HG03066 (cell line): ENCODE measurements around the gene SEPTIN7.

Experiments
- ATAC-seq: cut with Tn5 transposase; IDR thresholded peaks from one replicate; pipeline ENCODE4 v1.9.1; 2021; ENCODE audit warnings: low read depth; ENCODE audit not compliant: unreplicated experiment

Gene SEPTIN7

DNA sequence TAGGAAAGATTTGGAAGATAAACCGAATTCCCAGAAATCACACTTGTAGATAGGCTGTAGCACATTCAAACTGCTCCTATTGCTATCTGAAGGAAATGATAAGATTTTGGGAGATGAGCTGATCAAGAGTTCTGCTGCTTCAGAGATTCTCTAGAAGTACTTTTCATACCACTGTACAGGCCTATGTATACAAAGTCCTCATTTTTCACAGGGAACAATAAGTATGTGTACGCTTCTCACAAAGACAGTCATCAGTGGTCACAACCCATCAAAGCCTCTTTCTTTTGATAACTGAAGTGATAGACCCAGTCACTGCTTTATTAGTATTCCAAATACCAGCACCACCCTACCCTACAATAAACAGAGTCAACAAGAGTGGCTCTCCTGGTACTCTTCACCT is 15.6 kb upstream of the SEPTIN7 start:
- ATAC-seq = no peak

DNA sequence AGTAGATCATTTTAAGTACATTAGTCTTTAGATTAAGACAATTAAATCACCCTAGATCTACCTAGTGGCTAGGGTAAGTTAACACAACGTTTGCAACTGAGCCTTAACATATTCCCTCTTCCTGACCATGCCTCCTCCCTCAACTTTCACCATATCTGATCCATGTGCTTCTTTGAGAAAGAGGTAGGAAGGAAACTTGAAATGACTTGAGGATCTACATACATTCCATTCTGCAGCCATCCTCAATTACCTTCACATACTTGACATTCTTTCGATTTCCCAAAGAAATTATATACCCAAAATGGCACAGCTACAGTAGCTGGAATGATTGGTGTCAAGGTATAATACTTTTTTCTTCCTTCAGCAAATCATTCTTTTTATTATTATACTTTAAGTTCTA is 12.9 kb upstream of the SEPTIN7 start:
- ATAC-seq = no peak

DNA sequence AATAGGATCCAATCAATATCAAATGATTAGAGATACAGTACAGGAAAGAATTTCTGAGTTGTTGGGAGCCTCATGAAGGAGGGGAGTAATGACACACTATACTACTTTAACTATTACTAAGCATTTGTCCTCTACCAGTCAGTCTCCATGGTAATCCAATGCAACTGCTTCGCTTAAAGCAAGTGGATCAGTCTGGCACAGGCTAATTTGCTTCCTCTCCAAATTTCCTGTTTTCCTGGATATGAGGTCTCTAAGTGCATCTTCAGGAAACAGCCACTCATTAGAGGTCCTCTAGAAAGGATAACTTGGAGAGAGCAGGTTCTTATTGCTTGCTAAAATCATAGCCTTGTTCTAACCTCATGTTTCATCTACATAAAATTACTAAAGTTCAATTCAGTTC is 8.4 kb upstream of the SEPTIN7 start:
- ATAC-seq = no peak

DNA sequence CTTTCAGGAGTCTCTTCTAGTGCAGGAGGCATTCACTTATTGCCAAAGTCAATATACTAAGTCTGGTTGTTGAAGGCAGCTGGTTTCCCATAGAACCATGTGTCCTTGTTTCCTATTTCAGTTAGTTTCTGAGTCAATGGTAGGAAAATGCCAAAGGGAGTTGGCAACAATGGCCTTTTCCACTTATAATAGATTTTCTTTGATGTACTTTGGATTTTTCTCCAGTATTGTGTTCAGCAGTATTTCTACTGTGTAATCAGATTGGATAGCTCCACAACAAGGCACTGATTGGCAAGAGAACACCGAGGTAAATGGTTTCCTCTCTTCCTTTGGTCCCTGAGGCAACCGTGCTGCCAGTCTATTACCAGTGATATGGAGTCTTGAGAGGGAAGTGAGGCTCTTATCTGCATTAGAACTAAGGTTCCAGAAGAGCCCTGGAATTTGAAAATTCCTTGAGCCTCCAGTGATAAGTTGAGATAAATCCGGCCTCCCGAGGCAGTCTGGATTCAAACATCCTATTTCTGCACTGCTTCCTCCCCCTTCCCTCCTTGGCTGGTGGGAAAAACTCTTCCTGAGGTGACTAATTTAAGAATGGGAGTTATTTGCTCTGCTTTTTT is 7.9 kb upstream of the SEPTIN7 start:
- ATAC-seq = no peak

DNA sequence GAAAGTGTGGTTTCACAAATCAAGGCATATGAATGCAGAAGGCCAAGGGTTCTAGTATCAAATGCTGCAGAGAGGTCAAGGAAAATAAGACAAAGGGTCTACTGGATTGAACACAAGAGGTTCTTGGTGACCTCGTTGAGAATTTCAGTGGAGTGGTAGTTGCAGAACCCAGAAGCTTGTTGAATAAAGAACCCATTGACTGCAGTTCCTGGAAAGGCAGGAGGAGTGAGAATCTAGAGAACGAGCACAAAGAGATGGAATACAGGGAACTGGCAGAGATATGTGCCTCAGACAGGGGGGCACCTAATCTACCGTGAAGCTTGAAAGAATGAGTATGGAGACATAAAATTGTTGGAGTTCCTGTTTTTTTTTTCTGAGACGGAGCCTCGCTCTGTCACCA is 3.5 kb upstream of the SEPTIN7 start:
- ATAC-seq = no peak

DNA sequence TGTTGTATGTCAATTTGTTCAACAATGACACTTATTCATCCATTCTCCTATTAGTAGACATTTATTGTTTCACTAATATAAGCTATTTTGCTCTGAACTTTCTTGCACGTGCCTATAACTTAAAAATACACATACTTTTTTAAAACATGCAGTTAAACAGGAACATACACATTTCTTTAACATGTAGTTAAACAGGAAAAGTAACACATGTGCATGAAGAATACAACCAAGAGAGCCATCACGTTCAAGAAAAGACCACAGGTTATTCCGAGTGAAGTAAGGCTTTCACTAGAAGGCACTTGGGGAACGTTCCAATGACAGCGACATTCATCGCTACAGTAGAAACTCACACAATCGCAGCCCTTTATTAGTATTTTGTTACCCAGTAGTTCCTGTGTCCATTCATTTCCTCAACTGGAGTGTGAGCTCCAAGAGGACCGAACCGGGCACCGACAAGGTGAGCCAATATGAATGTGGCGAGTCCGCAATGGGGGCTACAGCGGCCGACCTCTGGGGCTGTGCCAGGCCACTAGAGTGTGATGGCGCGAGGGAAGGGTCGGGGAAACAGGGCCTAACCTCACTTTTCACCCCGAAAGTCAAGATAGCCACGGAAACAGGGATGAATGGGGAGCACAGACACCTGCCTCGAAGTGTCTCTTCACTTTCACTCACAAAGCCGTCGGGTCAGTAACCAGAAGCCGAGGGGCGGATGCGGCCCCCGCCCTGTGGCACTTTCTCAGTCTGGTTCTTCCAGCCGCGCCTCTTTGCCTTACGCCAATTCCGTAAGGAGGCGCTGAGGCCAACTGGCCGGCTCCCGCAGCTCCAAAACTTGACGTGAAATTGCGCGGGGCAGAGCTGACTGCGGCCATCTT is 775 bp upstream of the SEPTIN7 start:
- peak; percentile 51 for ATAC-seq

DNA sequence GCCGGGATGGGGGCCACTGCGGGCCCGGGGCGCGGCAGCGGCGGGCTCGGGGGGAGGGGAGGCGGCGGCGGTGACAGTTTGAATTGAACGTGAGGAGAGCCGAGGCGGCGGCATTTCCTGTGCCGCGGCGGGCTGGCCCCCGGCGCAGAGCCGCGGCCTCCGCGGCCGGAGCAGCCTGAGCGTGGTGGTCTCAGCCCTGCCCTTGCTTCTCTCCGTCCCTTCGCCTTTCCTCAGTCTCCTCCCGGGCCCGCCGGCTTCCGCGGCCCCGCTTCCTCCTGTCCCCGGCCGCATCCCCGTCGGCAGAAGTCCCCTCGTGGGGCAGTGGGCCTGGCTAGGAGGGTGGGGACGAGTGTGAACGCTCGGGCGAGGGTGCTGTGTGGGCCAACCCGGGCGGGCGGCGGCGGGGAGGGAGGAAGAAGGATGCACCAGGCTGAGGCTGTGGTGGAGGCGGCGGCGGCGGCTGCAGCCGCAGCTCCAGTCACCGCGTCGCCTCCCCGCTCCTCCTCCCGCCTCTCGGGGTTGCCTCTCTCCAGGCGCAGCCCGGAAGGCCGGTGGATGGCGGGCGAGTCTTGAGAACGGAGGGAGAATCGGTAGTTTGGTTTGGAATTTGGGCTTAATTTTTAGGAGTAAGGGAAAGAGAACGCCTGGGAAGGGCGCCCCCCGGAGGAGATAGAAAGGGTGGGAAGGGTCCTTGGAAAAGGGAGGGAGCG is 690 bp downstream of the SEPTIN7 start:
- peak; percentile 30 for ATAC-seq

DNA sequence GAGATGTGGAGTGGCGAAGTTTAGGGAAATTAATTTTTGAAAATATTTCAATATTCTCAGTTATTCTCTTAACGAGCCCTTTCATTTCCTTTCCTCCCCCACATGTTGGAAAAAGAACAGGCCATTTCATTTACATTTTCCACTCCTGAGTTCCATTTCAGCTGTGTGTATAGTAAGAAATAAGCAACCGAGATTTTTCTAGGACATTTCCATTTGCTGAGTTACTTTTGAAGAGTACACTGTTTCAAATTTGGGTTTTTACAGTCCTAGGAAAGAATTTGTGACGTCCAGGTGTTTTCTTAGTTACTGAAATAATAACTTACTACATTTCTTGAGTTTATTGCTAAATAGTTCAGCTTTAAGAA is 1.2 kb downstream of the SEPTIN7 start:
- no peak for ATAC-seq

DNA sequence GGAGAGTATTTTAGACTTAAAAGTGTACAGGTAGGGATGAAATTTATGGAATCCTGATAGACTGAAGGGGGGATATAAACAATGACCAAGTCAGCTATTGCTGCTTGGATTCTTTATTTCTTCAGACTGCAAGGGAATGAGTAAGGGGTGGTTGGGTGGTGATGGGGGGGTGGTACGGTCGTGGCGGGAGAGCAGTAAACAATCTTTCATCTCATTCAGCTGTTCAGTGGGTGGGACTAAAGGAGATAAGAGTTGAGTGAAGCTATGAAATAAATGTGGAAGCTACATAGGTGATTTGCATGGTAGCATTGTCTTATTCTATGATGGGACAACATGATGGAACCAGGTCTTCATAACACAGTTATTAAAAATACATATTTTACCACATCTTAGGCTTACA is 1.8 kb downstream of the SEPTIN7 start:
- ATAC-seq = no peak

DNA sequence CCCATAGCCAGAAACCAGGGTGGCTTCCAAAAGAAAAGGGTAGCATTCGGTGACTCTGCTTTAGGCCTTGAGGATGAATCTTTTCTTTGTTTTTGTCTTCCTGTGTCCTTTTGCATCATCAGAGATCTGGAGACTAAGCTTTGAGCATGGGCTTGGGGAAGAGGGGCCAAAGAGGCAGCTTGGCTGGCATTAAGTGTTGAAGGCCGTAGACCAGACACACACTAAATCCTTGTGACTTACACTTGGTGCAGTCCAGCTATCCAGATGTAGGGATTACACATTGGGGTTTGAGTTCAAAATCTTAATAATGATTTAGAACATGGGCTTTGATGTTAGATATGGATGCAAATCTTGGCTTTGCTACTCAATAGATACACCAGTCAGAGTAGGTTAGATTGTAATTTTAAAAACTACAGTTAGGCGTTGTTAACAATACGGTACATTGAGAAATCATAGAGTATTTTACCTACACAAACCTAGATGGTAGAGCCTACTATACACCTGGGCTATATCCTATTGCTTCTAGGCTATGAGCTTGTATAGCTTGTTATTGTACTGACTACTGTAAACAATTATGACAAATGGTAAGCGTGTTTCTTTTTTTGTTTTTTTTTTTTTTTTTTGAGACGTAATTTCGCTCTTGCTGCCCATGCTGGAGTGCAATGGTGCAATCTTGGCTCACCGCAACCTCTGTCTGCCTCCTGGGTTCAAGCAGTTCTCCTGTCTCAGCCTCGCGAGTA is 3.5 kb downstream of the SEPTIN7 start:
- ATAC-seq = no peak

DNA sequence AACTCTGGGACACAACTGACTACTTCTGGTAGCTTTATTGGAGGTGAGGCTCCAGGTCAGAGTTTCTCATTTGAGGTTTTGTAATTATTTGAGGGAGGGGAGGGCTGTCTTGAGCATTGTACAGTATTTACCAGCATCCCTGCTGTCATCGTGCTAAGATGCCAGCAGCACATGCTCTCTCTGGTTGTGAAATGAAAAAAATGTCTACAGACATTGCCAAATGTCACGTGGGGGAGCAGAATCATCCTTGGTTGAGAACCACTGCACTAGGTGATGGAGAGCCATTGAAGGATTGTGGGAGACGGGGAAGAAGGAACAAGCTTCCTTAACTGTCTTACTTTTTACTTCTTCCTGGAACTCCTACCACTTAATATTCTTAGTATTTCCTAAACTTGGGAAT is 5.0 kb downstream of the SEPTIN7 start:
- ATAC-seq = no peak

DNA sequence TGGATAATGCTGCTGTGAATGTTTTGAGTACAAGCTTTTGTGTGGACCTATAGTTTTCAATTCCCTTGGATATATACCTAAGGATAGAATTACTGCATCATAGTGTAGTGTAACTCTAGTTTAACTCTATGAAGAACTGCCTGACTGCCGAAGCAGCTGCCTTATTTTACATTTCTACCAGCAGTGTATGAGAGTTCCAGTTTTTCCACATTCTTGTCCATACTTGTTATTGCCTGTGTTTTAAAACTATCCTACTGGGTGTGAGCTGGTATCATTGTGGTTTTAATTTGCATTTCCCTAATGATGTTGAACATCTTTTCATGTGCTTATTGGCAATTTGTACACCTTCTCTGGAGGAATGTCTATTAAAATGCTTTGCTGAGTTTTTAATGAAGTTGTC is 15.7 kb downstream of the SEPTIN7 start:
- no peak for ATAC-seq

DNA sequence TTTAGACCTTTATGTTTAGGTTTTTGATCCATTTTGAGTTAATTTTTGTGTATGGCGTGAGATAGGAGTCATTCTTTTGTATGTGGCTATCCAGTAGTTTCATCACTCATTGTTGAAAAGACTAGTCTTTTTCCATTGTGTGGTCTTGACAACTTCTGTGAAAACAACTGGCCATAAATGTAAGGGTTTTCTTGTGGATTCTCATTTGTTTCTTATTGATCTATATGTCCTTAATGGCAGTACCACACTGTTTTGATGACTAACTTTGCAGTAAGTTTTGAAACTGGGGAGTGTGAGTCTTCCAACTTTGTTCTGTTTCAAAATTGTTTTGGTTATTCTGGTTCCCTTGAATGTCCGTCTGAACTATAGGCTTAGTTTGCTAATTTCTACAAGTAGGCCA is 16.3 kb downstream of the SEPTIN7 start:
- ATAC-seq = no peak

DNA sequence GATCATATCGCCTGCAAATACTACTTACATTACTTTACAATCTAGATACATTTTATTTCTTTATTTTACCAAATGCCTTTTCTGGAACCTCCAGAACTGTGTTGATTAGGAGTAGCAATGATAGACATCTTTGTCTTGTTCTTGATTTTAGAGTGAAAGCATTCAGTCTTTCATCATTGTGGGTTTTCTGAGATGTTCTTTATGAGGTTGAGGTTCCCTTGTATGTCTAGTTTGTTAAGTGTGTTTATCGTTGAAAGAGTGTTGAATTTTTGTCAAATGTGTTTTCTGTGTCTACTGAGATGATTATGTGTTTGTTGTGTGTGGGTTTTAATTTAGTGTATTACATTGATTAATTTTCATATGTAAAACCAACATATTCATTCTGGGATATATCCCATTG is 17.1 kb downstream of the SEPTIN7 start:
- no peak for ATAC-seq

DNA sequence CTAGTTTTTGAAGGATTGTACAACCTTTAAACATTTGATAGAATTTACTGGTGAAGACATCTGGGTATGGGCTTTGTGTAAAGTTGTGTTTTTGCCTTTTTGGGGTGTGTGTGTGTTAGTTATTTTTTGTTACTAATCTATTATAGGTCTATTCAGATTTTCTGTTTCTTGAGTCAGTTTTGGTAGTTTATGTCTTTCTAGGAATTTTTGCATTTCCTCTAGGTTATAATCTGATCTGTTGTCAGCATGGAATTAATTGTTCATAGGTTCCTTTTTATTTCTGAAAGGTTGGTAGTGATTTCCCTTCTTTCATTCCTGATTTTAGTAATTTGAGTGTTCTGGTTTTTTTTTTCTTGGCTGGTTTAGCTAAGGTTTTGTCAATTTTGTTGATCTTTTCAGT is 17.7 kb downstream of the SEPTIN7 start:
- ATAC-seq = no peak

DNA sequence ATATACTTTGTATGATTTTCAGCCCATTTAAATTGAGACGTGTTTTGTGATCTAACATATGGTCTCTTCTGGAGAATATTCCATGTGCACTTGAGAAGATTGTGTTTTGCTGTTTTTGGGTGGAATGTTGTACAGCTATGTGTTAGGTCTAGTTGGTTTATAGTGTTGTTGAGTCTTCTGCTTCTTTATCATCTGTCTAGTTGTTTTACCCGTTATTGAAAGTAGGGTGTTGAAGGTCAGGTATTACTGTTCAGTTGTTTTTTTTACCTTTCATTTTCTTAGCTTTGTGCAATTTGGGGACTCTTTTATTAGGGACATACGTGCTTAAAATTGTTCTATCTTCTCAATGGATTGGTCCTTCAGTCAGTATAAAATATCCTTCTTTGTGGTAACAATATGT is 18.5 kb downstream of the SEPTIN7 start:
- ATAC-seq = no peak

DNA sequence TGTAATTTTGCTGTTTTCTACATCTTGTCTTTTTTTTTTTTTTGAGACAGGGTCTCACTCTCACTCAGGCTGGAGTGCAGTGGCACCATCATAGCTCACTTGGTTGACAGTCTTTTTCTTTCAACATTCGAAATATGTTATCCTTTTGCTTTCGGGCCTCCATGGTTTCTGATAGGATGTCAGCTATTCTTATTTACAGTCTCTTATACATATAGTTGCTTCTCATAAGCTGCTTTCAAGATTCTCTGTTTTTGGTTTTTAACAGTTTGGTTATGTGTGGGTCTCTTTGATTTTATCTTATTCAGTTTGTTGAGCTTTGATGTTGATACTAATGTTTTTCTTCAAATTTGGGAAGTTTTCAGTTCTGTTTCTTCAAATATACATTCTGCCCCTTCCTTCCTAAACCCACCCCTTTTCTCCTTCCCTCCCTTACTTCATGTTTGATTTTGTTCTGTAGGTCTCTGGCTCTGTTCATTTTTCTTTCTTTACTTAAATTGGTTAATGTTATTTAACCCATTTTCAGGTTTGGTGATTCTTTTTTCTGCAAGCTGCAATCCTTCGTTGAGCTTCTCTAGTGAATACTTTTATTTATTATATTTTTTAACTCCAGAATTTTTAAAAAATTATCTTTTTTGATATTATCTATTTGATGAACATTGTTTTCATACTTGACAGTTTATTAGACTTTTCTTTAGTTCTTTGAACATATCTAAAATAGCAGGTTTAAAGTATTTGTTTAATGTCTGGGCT is 19.3 kb downstream of the SEPTIN7 start:
- ATAC-seq = no peak

DNA sequence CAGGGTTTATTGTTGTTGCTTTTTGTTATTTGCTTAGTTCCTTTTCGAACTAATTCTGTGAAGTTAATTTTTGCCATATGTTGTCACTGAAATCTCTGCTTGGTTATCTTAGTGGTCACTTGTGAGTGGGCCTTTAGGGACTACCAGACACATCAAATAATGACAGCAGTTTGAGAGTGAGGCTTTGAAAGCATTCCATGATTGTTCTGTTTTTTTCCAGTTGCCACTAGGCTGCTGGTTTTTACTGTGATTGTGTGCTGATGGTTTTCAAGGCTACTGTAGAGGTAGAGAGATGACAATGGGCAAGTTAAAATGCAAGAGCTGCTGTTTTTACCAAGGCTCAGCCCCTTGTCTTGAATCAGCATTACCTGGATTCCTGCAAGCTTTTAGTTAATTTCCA is 20.0 kb downstream of the SEPTIN7 start:
- ATAC-seq = no peak

DNA sequence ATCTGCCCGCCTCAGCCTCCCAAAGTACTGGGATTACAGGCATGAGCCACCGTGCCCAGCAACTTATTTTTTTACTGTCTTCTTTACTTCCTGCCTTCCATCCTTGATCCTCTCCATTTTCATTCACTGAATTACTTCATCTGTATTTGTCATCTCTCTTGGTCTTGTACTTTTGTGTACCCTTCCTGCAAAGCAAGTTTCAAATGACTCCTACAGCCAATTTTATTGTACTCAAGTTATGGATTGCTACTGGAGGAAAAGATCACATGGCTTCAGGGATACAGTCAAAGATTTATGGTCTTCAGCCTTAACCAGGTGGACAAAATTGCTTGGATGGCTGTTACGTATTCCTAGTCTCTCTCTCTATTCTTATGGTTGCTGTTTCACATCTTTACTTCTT is 22.6 kb downstream of the SEPTIN7 start:
- no peak for ATAC-seq

DNA sequence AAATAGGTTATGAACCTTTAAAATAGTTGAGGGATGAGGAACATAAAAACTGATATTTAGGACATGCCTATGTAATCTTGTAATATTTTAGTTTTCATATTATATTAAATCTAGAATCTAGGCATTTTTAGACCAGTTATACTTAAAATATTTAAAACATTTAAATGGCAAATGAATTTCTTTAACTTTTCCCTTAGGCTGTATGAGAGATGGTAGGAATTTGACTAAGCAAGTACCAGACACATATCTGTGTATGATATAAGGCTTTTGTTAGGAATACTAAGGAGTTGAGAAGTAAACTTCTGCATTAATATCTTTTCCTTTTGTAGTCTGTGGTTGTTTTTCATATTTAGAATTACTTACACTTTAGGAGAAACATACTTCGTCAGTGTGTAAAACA is 25.1 kb downstream of the SEPTIN7 start:
- ATAC-seq = no peak
